Measurements from ENCODE around the gene HSD17B14. TPM values are rescaled to one million over a fixed set of nuclear protein-coding genes. Genes with fewer than 3 reads are reported as not detected.

Gene HSD17B14
- total and polyA plus RNA-seq, 8 donors: 2.8 to 41.4 (median 9.4) TPM; not detected in 1

DNA sequence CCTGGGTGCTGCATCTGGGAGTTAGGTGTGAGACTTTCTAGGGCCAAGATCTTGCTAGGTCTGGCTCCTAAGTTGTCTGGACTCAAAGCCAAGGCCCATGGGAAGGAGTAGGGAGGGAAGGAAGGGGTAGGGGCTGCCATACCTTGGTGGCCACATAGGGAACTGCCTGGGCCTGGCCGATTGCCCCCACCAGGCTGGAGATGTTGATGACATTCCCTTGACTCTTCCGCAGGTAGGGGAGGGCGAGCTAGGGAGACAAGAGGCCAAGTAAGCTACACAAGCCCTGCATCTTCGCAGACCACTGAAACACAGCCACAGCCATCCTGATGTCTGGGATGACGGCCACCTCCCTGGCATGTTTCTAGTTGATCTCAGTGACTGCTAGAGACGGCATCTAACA, 21.4 kb downstream of the HSD17B14 start:
- Histone ChIP-seq H3K27ac (peak overlapping the region; percentile 81 to 95 (median 87)), H3K36me3 (no peaks in the 10 kb centered on the region), H3K27me3 (no peaks in the 10 kb centered on the region), H3K4me1 (peaks cover 45 to 76% (median 65%) of the 10 kb centered on the region in 4 donors), H3K4me3 (no peak overlapping the region), H3K9me3 (no peaks in the 10 kb centered on the region)
- intact Hi-C loops (cut with DNase I; ENCODE audit: low total_unique reads): no loop called here
- TF ChIP-seq EP300 (IDR thresholded peaks at IDR 0.05) (no peak), POLR2AphosphoS5 (IDR thresholded peaks at IDR 0.05) (no peak), POLR2A (IDR thresholded peaks at IDR 0.05) (no peak)
- TF ChIP-seq, protein P1, sequence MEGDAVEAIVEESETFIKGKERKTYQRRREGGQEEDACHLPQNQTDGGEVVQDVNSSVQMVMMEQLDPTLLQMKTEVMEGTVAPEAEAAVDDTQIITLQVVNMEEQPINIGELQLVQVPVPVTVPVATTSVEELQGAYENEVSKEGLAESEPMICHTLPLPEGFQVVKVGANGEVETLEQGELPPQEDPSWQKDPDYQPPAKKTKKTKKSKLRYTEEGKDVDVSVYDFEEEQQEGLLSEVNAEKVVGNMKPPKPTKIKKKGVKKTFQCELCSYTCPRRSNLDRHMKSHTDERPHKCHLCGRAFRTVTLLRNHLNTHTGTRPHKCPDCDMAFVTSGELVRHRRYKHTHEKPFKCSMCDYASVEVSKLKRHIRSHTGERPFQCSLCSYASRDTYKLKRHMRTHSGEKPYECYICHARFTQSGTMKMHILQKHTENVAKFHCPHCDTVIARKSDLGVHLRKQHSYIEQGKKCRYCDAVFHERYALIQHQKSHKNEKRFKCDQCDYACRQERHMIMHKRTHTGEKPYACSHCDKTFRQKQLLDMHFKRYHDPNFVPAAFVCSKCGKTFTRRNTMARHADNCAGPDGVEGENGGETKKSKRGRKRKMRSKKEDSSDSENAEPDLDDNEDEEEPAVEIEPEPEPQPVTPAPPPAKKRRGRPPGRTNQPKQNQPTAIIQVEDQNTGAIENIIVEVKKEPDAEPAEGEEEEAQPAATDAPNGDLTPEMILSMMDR (IDR thresholded peaks at IDR 0.05): no peak
- no peak for DNase-seq
- 78 to 94% (median 91%) methylated on average over 6 of the region's 6 CpGs for WGBS, 5 donors

GRCh38 chr19:48813123-48813913, 23.0 kb downstream of the HSD17B14 start:
- Histone ChIP-seq H3K4me3 (no peak overlapping the region), H3K27ac (peak overlapping the region; percentile 86 to 95 (median 90)), H3K27me3 (no peaks in the 10 kb centered on the region), H3K4me1 (peaks cover 38 to 75% (median 63%) of the 10 kb centered on the region in 4 donors), H3K9me3 (no peaks in the 10 kb centered on the region), H3K36me3 (no peaks in the 10 kb centered on the region)
- no peak for DNase-seq
- 88 to 92% (median 90%) methylated on average over 19 to 21 of the region's 21 CpGs for WGBS, 5 donors
- intact Hi-C loops (cut with DNase I; ENCODE audit: low total_unique reads): no loop called here
- TF ChIP-seq POLR2A (IDR thresholded peaks at IDR 0.05): no peak
- TF ChIP-seq EP300 (IDR thresholded peaks at IDR 0.05): no peak
- TF ChIP-seq POLR2AphosphoS5 (IDR thresholded peaks at IDR 0.05): no peak
- TF ChIP-seq, protein P1 (IDR thresholded peaks at IDR 0.05): no peak

GRCh38 chr19:48812094-48812929, 24.0 kb downstream of the HSD17B14 start:
- TF ChIP-seq POLR2A (IDR thresholded peaks at IDR 0.05) (peak in 2 of 4 donors; percentile 79 to 83), POLR2AphosphoS5 (IDR thresholded peaks at IDR 0.05) (peak; percentile 53 to 88 (median 80)), EP300 (IDR thresholded peaks at IDR 0.05) (peak; percentile 83)
- TF ChIP-seq, protein P1 (IDR thresholded peaks at IDR 0.05): no peak
- DNase-seq: peak; percentile 93 to 96
- peaks cover 0 to 7% (median 3%) of the 10 kb centered on the region in 4 donors for H3K36me3 ChIP-seq
- 7 to 19% (median 8%) methylated on average over 22 to 39 of the region's 39 CpGs for WGBS, 5 donors
- intact Hi-C loops (cut with DNase I; ENCODE audit: low total_unique reads): no loop called here
- H3K4me3 ChIP-seq: peak overlapping the region; percentile 67 to 76 (median 72)
- H3K9me3 ChIP-seq: no peaks in the 10 kb centered on the region
- no peaks in the 10 kb centered on the region for H3K27me3 ChIP-seq
- peak overlapping the region; percentile 86 to 95 (median 90) for H3K27ac ChIP-seq
- H3K4me1 ChIP-seq: peaks cover 47 to 75% (median 68%) of the 10 kb centered on the region in 4 donors

DNA sequence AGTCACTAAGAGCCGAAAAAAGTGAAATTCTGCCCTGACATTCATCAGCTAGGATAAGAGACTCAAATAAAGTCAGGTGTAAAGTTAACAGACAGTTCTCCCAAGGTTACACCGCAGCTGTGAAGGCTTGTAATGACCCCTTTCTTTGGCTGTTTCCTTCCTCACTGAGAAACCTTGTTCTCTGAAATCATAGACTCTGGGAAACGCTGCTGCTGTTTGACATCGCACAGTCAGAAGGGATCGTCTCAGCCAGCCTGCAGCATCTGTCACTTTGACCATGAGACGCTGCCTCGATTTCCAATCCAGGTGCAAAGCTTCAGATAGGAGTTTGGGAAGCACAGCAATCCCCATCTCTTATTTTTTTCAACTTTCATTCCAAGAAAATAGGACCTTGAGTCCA, 26.1 kb downstream of the HSD17B14 start:
- Histone ChIP-seq H3K9me3 (no peaks in the 10 kb centered on the region), H3K27me3 (no peaks in the 10 kb centered on the region), H3K27ac (peak overlapping the region; percentile 86 to 95 (median 90)), H3K4me3 (peak overlapping the region; percentile 67 to 76 (median 72)), H3K4me1 (peaks cover 37 to 66% (median 56%) of the 10 kb centered on the region in 4 donors), H3K36me3 (peaks cover 0 to 12% (median 6%) of the 10 kb centered on the region in 4 donors)
- WGBS, 5 donors: 4 to 12% (median 7%) methylated on average over 7 of the region's 7 CpGs
- no peak for DNase-seq
- intact Hi-C loops (cut with DNase I; ENCODE audit: low total_unique reads): no loop called here
- TF ChIP-seq, protein P1 (IDR thresholded peaks at IDR 0.05): no peak
- no peak for TF ChIP-seq POLR2AphosphoS5 (IDR thresholded peaks at IDR 0.05)
- TF ChIP-seq EP300 (IDR thresholded peaks at IDR 0.05): no peak
- no peak for TF ChIP-seq POLR2A (IDR thresholded peaks at IDR 0.05)

Measured in stomach (tissue), 9 donors.